ENCODE measurements around the gene WDR55. TPM values are rescaled to one million over a fixed set of nuclear protein-coding genes. Genes with fewer than 3 reads are reported as not detected.
A peak's percentile ranks its signal among the peaks of the same experiment; 100 is the strongest.

The WDR55 gene
- total and polyA plus RNA-seq, 2 of the 13 experiments (the other 11 are each of a cell fraction or from before 2014, with no cell fraction given), result 17.7 to 18.2 TPM

- TF ChIP-seq ZBTB43 (CRISPR knock-in tag; conservative IDR thresholded peaks at IDR 0.05) (peak; percentile 37; the same call in 1 of the 2 replicates), ZNF777 (CRISPR knock-in tag; IDR thresholded peaks at IDR 0.05) (peak; percentile 74; the same call in 1 of the 2 replicates), PHB2 (IDR thresholded peaks at IDR 0.05; ENCODE audit: partially characterized antibody) (no peak), ZBTB25 (CRISPR knock-in tag; IDR thresholded peaks at IDR 0.05) (no peak), RCOR2 (CRISPR knock-in tag; IDR thresholded peaks at IDR 0.05) (peak; percentile 70), ZSCAN20 (CRISPR knock-in tag; IDR thresholded peaks at IDR 0.05; ENCODE audit: borderline replicate concordance) (no peak), ZMYM4 (CRISPR knock-in tag; IDR thresholded peaks at IDR 0.05) (peak; percentile 84), KLF13 (CRISPR knock-in tag; IDR thresholded peaks at IDR 0.05) (0 out of 2 replicates have a peak, but pooled peaks have one; percentile 47), DNMT3B (CRISPR knock-in tag; conservative IDR thresholded peaks at IDR 0.05) (no peak), ZNF503 (CRISPR knock-in tag; IDR thresholded peaks at IDR 0.05) (peak; percentile 34; the same call in 1 of the 2 replicates), ZBTB33 (CRISPR knock-in tag; IDR thresholded peaks at IDR 0.05) (0 out of 2 replicates have a peak, but pooled peaks have one; percentile 34), ZNF850 (CRISPR knock-in tag; conservative IDR thresholded peaks at IDR 0.05) (no peak), ZKSCAN1 (IDR thresholded peaks at IDR 0.05; ENCODE audit: low read length) (no peak), KMT2B (CRISPR knock-in tag; IDR thresholded peaks at IDR 0.05) (peak; percentile 53), DPF2 (CRISPR knock-in tag; IDR thresholded peaks at IDR 0.05; ENCODE audit: borderline replicate concordance, low read depth) (peak; percentile 50; the same call in 1 of the 2 replicates), ZNF781 (CRISPR knock-in tag; IDR thresholded peaks at IDR 0.05; ENCODE audit: borderline replicate concordance, not compliant biosample characterization) (peak; percentile 88), RBAK (CRISPR knock-in tag; IDR thresholded peaks at IDR 0.05) (no peak), TEAD3 (CRISPR knock-in tag; optimal IDR thresholded peaks at IDR 0.05; ENCODE audit: borderline replicate concordance) (peak; percentile 39), ZNF281 (CRISPR knock-in tag; IDR thresholded peaks at IDR 0.05; ENCODE audit: borderline replicate concordance) (peak; percentile 7; the same call in 1 of the 2 replicates), ZNF430 (CRISPR knock-in tag; IDR thresholded peaks at IDR 0.05) (peak; percentile 91; the same call in 1 of the 2 replicates)
Measured at GRCh38 chr5:140639148-140639981, 25.3 kb upstream of the WDR55 start, which contains the start of gene TMCO6 (continued).

All from HepG2 (cell line).